Measurements from ENCODE around the gene RHOG.

RHOG gene

GRCh38 chr11:3810446-3810845 lies 30.3 kb downstream of the RHOG start:
- H3K27ac Mint-ChIP-seq (ENCODE audit: low read depth), result no peak overlapping the region
- no peaks in the 10 kb centered on the region for H3K27me3 Mint-ChIP-seq
- peaks cover 24% of the 10 kb centered on the region for H3K4me1 Mint-ChIP-seq
- no peak overlapping the region for H3K4me3 Mint-ChIP-seq
- H3K9me3 Mint-ChIP-seq, result no peaks in the 10 kb centered on the region
- DNase-seq (ENCODE audit: low spot score in 2 of 2), result no peak
- no peak for ATAC-seq (replicated peaks; ENCODE audit: extremely low read depth, poor library complexity, severe bottlenecking)
- H3K36me3 Mint-ChIP-seq (ENCODE audit: insufficient read depth), result peaks cover 2% of the 10 kb centered on the region

- no peak for ATAC-seq (replicated peaks; ENCODE audit: extremely low read depth, poor library complexity, severe bottlenecking)
Measured at GRCh38 chr11:3809624-3809928, 31.2 kb downstream of the RHOG start.

GRCh38 chr11:3808861-3809623 lies 31.7 kb downstream of the RHOG start:
- peak in 1 of 2 donors; percentile 29 for DNase-seq (ENCODE audit: low spot score in 2 of 2)
- Mint-ChIP-seq H3K4me1 (peaks cover 24% of the 10 kb centered on the region), H3K36me3 (ENCODE audit: insufficient read depth) (peaks cover 1% of the 10 kb centered on the region), H3K27ac (ENCODE audit: low read depth) (peak overlapping the region; percentile 46), H3K4me3 (peak overlapping the region; percentile 99), H3K27me3 (no peaks in the 10 kb centered on the region), H3K9me3 (no peaks in the 10 kb centered on the region)
- ATAC-seq (replicated peaks; ENCODE audit: extremely low read depth, poor library complexity, severe bottlenecking), result peak; percentile 87

More at GRCh38 chr11:3809624-3809928, 31.2 kb downstream of the RHOG start:
- no peak for DNase-seq (ENCODE audit: low spot score in 2 of 2)
- Mint-ChIP-seq H3K9me3 (no peaks in the 10 kb centered on the region), H3K36me3 (ENCODE audit: insufficient read depth) (peaks cover 1% of the 10 kb centered on the region), H3K4me1 (peaks cover 24% of the 10 kb centered on the region), H3K27me3 (no peaks in the 10 kb centered on the region), H3K27ac (ENCODE audit: low read depth) (no peak overlapping the region), H3K4me3 (no peak overlapping the region)

DNA sequence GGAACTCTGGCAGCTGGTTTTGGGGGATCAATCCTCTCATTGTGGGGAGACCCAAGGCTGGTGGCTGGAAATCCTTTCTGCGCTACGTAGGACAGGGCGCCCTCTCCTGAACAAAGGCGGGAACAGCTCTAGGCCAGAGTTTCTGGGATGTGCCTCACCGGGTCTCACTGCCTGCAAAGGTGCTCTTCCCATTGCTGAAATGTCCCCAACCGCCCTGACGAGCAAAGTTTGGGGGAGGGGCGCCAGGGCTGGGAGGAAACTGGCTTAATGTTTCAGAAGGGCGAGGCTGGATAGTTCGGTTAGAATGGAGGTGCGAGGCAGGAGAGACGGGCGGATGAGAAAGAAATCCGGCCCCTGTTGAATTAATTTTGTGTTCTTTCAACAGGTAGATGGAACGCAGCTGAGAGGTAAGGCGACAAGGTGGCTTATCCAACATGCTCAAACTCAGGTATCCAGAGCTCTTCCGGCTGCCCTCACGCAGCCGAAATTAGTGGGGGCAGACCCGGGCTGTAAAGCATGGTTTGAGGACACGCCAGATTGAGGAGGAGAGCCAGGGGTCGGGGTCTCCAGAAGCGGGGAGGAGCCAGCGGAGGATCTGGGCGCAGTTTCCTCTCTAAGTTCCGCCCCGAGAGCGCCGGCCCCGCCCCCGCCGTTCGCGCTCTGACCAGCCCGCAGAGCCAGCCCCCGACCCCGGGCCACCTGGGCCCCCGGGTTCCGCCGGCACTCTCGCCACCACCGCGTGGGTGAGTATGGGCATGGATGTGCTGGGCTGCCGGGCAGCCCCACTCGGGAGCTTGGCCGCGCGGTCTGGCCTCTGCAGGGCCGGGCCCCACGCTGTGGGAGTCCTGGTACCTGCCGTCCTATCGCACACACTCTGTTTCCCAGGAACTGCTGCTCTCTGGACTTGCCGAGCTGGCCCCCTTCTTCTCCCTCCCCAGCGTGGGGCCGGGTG lies 32.6 kb downstream of the RHOG start, which contains the start of gene PGAP2:
TSS of gene PGAP2 (plus strand) at position 652 of the 952 bp plus-strand sequence. CDS start 2,700 bp downstream, outside the sequence.
- Mint-ChIP-seq H3K27me3 (no peaks in the 10 kb centered on the region), H3K27ac (ENCODE audit: low read depth) (peak within 1 kb of the TSS; percentile 79), H3K4me1 (peaks cover 24% of the 10 kb centered on the region), H3K4me3 (peak within 1 kb of the TSS; percentile 99), H3K36me3 (ENCODE audit: insufficient read depth) (peaks cover 2% of the 10 kb centered on the region), H3K9me3 (no peaks in the 10 kb centered on the region)
- peak; percentile 63 for ATAC-seq (replicated peaks; ENCODE audit: extremely low read depth, poor library complexity, severe bottlenecking)
- peak; percentile 24 to 33 for DNase-seq (ENCODE audit: low spot score in 2 of 2)

DNA sequence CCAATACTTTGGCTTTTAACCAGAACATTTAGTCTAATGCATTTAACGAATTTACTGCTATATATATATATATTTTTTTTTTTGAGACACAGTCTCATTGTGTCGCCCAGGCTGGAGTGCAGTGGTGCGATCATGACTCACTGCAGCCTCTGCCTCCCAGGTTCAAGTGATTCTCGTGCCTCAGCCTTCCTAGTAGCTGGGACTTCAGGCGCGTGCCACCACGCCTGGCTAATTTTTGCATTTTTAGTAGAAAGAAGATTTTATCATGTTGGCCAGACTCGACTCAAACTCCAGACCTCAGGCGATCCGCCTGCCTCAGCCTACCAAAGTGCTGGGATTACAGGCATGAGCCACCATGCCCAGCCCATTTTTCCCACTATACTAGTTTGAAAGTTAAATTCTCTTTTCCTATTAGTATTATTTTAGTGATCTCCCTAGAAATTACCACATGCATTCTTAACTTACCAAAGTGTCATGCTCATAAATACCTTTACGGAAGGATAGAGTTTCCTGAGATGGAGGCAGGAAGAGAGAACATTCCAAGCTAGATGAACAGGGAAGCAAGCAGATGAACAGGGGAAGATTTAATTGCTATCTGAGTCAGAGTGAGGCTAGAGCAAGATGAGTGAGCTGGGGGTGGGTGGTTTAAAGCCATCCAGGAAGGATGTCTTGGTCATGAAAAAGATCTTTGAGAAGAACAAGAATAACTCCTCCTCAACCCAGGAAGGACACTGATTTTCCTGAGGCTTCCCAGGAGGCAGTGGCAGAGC lies 36.8 kb downstream of the RHOG start:
- Mint-ChIP-seq H3K4me1 (peaks cover 15% of the 10 kb centered on the region), H3K36me3 (ENCODE audit: insufficient read depth) (peaks cover 2% of the 10 kb centered on the region), H3K9me3 (no peaks in the 10 kb centered on the region), H3K27me3 (no peaks in the 10 kb centered on the region), H3K27ac (ENCODE audit: low read depth) (no peak overlapping the region), H3K4me3 (no peak overlapping the region)
- ATAC-seq (replicated peaks; ENCODE audit: extremely low read depth, poor library complexity, severe bottlenecking) (no peak), DNase-seq (ENCODE audit: low spot score in 2 of 2) (no peak)

GRCh38 chr11:3802011-3802790 lies 38.6 kb downstream of the RHOG start:
- Mint-ChIP-seq H3K27me3 (no peaks in the 10 kb centered on the region), H3K27ac (ENCODE audit: low read depth) (no peak overlapping the region), H3K9me3 (no peaks in the 10 kb centered on the region), H3K4me1 (peaks cover 6% of the 10 kb centered on the region), H3K4me3 (no peak overlapping the region), H3K36me3 (ENCODE audit: insufficient read depth) (peaks cover 13% of the 10 kb centered on the region)
- ATAC-seq (replicated peaks; ENCODE audit: extremely low read depth, poor library complexity, severe bottlenecking), result no peak
- no peak for DNase-seq (ENCODE audit: low spot score in 2 of 2)

GRCh38 chr11:3799873-3800272 lies 40.9 kb downstream of the RHOG start:
- H3K36me3 Mint-ChIP-seq (ENCODE audit: insufficient read depth), result peaks cover 23% of the 10 kb centered on the region
- no peak for ATAC-seq (replicated peaks; ENCODE audit: extremely low read depth, poor library complexity, severe bottlenecking)
- no peak for DNase-seq (ENCODE audit: low spot score in 2 of 2)
- peaks cover 26% of the 10 kb centered on the region for H3K4me1 Mint-ChIP-seq
- H3K27me3 Mint-ChIP-seq, result no peaks in the 10 kb centered on the region
- no peaks in the 10 kb centered on the region for H3K9me3 Mint-ChIP-seq
- H3K4me3 Mint-ChIP-seq, result no peak overlapping the region
- H3K27ac Mint-ChIP-seq (ENCODE audit: low read depth), result no peak overlapping the region

DNA sequence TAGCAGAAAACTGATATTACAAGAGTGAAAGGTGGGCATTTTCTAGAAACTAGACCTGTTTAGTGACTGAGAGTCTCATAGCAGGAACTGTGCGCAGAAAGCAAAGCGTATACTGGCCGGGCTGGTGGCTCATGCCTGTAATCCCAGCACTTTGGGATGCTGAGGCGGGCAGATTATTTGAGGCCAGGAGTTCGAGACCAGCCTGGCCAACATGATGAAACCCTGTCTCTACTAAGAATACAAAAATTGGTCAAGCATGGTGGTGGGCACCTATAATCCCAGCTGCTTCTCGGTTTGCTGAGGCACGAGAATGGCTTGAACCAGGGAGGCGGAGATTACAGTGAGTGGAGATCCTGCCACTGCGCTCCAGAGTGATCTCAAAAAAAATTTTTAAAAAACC lies 41.6 kb downstream of the RHOG start:
- Mint-ChIP-seq H3K4me3 (peak overlapping the region; percentile 93), H3K4me1 (peaks cover 34% of the 10 kb centered on the region), H3K9me3 (no peaks in the 10 kb centered on the region), H3K36me3 (ENCODE audit: insufficient read depth) (peaks cover 29% of the 10 kb centered on the region), H3K27ac (ENCODE audit: low read depth) (peak overlapping the region; percentile 99), H3K27me3 (no peaks in the 10 kb centered on the region)
- ATAC-seq (replicated peaks; ENCODE audit: extremely low read depth, poor library complexity, severe bottlenecking) (no peak), DNase-seq (ENCODE audit: low spot score in 2 of 2) (no peak)

DNA sequence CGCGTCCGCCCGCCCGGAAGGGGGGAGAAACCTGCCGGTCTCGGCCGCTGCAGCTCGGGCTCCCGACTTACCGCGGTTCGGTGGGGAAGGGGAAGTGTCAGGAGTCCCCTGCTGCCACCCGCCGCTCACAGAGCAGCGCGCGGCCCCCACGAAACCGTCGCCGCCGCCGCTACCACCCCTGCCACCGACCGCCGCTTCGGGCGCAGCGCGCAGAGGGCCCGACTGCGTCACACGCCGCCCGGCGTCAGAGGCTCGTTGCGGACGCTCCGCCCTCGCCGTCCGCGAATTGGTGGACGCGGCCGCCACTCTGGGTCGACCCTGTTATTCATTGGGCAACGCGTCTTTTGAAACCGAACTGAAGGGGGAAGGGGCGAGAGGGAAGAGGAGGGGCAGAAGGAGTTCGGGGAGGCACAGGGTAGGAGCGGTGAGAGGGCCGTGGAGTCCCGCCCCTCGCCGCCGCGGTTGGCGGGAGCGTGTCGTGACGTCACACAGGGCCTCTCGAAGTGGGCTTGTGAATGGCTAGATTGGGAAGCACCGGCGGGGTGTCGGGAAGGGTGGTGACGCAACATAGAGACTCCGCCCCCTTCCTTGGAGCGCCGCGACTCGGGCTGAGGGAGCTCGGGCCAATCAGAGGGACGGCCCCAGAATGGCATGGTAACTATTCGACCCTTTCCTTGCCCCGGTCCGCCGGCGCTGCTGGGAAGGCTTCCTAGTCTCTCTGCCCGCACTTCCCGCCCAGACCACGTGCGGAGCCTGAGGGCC lies 43.2 kb downstream of the RHOG start, which contains the start of gene NUP98:
TSS of gene NUP98 (minus strand) at position 226 of the 762 bp plus-strand sequence. CDS start 15,437 bp downstream, outside the sequence.
- peaks cover 38% of the 10 kb centered on the region for H3K4me1 Mint-ChIP-seq

DNA sequence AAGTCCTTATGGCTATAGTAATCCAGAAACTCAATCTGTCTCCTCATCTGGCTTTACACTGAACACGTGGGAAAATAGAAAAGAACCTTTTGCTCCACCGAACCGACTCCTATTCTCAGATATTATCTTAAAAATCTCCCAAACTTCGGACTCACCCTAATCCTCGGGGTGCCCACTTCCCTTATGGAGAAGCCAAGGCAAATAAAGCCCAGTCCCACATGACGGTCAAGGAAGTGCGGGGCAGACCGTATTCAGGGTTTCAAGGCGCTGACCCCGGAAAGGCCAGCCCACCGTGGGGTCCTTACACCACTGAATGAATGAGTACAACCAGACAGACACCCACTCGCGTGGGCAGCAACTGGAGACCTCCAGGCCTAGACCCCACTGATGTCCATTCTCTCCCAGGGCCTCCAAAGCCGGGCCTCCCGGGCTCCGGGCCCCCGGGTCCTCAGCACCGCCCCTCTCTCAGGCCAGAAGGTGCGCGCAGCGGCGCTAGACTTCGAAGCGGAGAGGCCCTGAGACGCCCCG lies 43.9 kb downstream of the RHOG start:
- Mint-ChIP-seq H3K9me3 (no peaks in the 10 kb centered on the region), H3K27ac (ENCODE audit: low read depth) (peak overlapping the region; percentile 99), H3K4me1 (peaks cover 42% of the 10 kb centered on the region), H3K27me3 (no peaks in the 10 kb centered on the region), H3K4me3 (peak overlapping the region; percentile 93), H3K36me3 (ENCODE audit: insufficient read depth) (peaks cover 41% of the 10 kb centered on the region)
- DNase-seq (ENCODE audit: low spot score in 2 of 2) (no peak), ATAC-seq (replicated peaks; ENCODE audit: extremely low read depth, poor library complexity, severe bottlenecking) (peak; percentile 39)

More for the DNA sequence above, 43.2 kb downstream of the RHOG start, which contains the start of gene NUP98:
- DNase-seq (ENCODE audit: low spot score in 2 of 2) (peak; percentile 98 to 100), ATAC-seq (replicated peaks; ENCODE audit: extremely low read depth, poor library complexity, severe bottlenecking) (peak; percentile 95)
- H3K27ac Mint-ChIP-seq (ENCODE audit: low read depth), result peak within 1 kb of the TSS; percentile 99
- peaks cover 37% of the 10 kb centered on the region for H3K36me3 Mint-ChIP-seq (ENCODE audit: insufficient read depth)
- peak within 1 kb of the TSS; percentile 93 for H3K4me3 Mint-ChIP-seq
- no peaks in the 10 kb centered on the region for H3K9me3 Mint-ChIP-seq
- no peaks in the 10 kb centered on the region for H3K27me3 Mint-ChIP-seq

DNA sequence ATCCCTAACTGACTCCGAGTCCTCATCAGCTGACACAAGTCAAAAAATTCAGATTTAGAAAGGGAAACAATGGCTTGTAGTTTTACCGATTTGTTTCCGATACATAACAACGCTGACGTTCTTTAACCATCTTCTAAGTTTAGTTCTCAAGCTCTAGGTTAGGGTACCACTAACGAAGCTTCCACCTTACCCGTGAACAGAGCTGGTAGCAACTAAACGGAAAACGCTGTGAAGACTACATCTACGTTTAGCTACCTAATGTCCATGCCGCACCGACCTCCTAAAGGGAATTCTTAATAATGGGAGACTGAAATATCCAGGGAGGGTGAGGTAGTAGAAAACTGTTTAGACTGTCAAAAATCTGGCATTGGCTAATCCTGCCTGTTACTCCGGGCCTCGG lies 44.4 kb downstream of the RHOG start:
- Mint-ChIP-seq H3K9me3 (no peaks in the 10 kb centered on the region), H3K4me3 (peak overlapping the region; percentile 93), H3K27ac (ENCODE audit: low read depth) (peak overlapping the region; percentile 99), H3K36me3 (ENCODE audit: insufficient read depth) (peaks cover 46% of the 10 kb centered on the region), H3K4me1 (peaks cover 42% of the 10 kb centered on the region), H3K27me3 (no peaks in the 10 kb centered on the region)
- DNase-seq (ENCODE audit: low spot score in 2 of 2) (no peak), ATAC-seq (replicated peaks; ENCODE audit: extremely low read depth, poor library complexity, severe bottlenecking) (no peak)

Measured in central memory CD8-positive, alpha-beta T cell (primary cell).